Measurements from ENCODE around the gene FARSB.

- no peak for TF ChIP-seq CTCF (IDR thresholded peaks at IDR 0.05)
- no peak for TF ChIP-seq POLR2A (IDR thresholded peaks at IDR 0.05)
These were observed 12.8 kb downstream of the FARSB start for GRCh38 chr2:222643134-222643533.

Data from thyroid gland (tissue), 4 donors.